IMR-90 (cell line): Measurements from ENCODE around the gene TTC23. TPM values are rescaled to one million over a fixed set of nuclear protein-coding genes. Genes with fewer than 3 reads are reported as not detected.

Source experiments
- ATAC-seq: fragments of 200-7000 bp; cut with Tn5 transposase; 2 replicates; pipeline ENCODE4 v1.9.1; 2020; ENCODE audit warnings: low read depth, mild to moderate bottlenecking, moderate library complexity
- BruUV-seq: library from RNA; stranded (reverse); fragments of 400-500 nt; replicated peaks from 2 replicates; lab custom pipeline; 2021; lab: Mats Ljungman, UMichigan
- CTCF ChIA-PET: fragments of 300-600 bp; formaldehyde crosslinking; extraction: SDS; loops from one replicate; lab custom pipeline; 2021; ENCODE audit warnings: antibody characterized with exemption; lab: Yijun Ruan, JAX
- POLR2A ChIA-PET: fragments of 300-600 bp; sonication (Branson Sonifier 250); formaldehyde crosslinking; loops from one replicate; lab custom pipeline; 2022; ENCODE audit warnings: antibody characterized with exemption; ENCODE audit not compliant: unreplicated experiment; lab: Charles Lee
- DNase-seq: peaks from one replicate; pipeline ENCODE4 v3.0.0; 2013
- H2AFZ ChIP-seq: replicated peaks from 2 replicates; pipeline ENCODE3; 2013; ENCODE audit warnings: low read length, mild to moderate bottlenecking; ENCODE audit not compliant: poor library complexity
- H2AK5ac ChIP-seq: 2 replicates; pipeline ENCODE4 v1.6.1; 2013; ENCODE audit warnings: low read depth, low read length, inconsistent platforms
- H2AK9ac ChIP-seq: replicated peaks from 2 replicates; pipeline ENCODE3; 2013; ENCODE audit warnings: mild to moderate bottlenecking, low read depth, low read length, moderate library complexity; ENCODE audit not compliant: poor library complexity
- H2BK120ac ChIP-seq: 2 replicates; pipeline ENCODE4 v1.6.1; 2013; ENCODE audit warnings: low read depth, low read length, inconsistent platforms
- H2BK15ac ChIP-seq: 3 replicates; pipeline ENCODE4 v1.6.1; 2013; ENCODE audit warnings: low read depth, low read length, inconsistent platforms
- H2BK20ac ChIP-seq: 2 replicates; pipeline ENCODE4 v1.6.1; 2013; ENCODE audit warnings: low read depth, mild to moderate bottlenecking, inconsistent platforms, low read length, moderate library complexity
- H2BK5ac ChIP-seq: 2 replicates; pipeline ENCODE4 v1.6.1; 2013; ENCODE audit warnings: mild to moderate bottlenecking, low read depth, low read length, inconsistent platforms; ENCODE audit not compliant: poor library complexity, severe bottlenecking
- H3K14ac ChIP-seq: replicated peaks from 2 replicates; pipeline ENCODE4 v1.6.1; 2013; ENCODE audit warnings: low read depth, low read length, inconsistent platforms
- H3K18ac ChIP-seq: 2 replicates; pipeline ENCODE4 v1.6.1; 2013; ENCODE audit warnings: low read depth, low read length, control low read depth
- H3K23ac ChIP-seq: 2 replicates; pipeline ENCODE4 v1.6.1; 2013; ENCODE audit warnings: low read depth, low read length, inconsistent platforms
- H3K27ac ChIP-seq: 2 replicates; pipeline ENCODE4 v1.5.1; 2013; ENCODE audit warnings: mild to moderate bottlenecking, control low read depth, low read length; ENCODE audit not compliant: insufficient read depth
- H3K27me3 ChIP-seq: 2 replicates; pipeline ENCODE4 v1.6.1; 2013; ENCODE audit warnings: low read length; ENCODE audit not compliant: control insufficient read depth, insufficient read depth
- H3K36me3 ChIP-seq: 2 replicates; pipeline ENCODE4 v1.6.1; 2013; ENCODE audit warnings: low read length, mixed read lengths; ENCODE audit not compliant: control insufficient read depth, insufficient read depth
- H3K4ac ChIP-seq: 2 replicates; pipeline ENCODE4 v1.6.1; 2013; ENCODE audit warnings: low read depth, low read length, inconsistent platforms
- H3K4me1 ChIP-seq: 2 replicates; pipeline ENCODE4 v1.6.1; 2013; ENCODE audit warnings: low read length, mixed read lengths; ENCODE audit not compliant: control insufficient read depth, insufficient read depth
- H3K4me2 ChIP-seq: 2 replicates; pipeline ENCODE4 v1.6.1; 2013; ENCODE audit warnings: low read depth, mild to moderate bottlenecking, control low read depth, low read length, moderate library complexity
- H3K4me3 ChIP-seq: 2 replicates; pipeline ENCODE4 v1.5.1; 2013; ENCODE audit warnings: low read depth, mild to moderate bottlenecking, control low read depth, low read length, moderate library complexity; ENCODE audit not compliant: insufficient read depth
- H3K56ac ChIP-seq: 2 replicates; pipeline ENCODE4 v1.6.1; 2013; ENCODE audit warnings: low read length, inconsistent platforms; ENCODE audit not compliant: insufficient read depth; ENCODE audit errors: extremely low read depth
- H3K79me1 ChIP-seq, 2 experiments: 2 replicates each; pipeline ENCODE4 v1.6.1; 2013; ENCODE audit warnings: low read length in 2 of 2, inconsistent platforms in 1 of 2, low read depth in 1 of 2
- H3K9ac ChIP-seq: 2 replicates; pipeline ENCODE4 v1.6.1; 2013; ENCODE audit warnings: low read depth, low read length, control low read depth
- H3K9me1 ChIP-seq: 2 replicates; pipeline ENCODE4 v1.6.1; 2013; ENCODE audit warnings: low read length, inconsistent platforms; ENCODE audit not compliant: insufficient read depth
- H3K9me3 ChIP-seq: 2 replicates; pipeline ENCODE4 v1.6.1; 2013; ENCODE audit warnings: low read length; ENCODE audit not compliant: control insufficient read depth, insufficient read depth
- H4K20me1 ChIP-seq: 2 replicates; pipeline ENCODE4 v1.6.1; 2013; ENCODE audit warnings: low read length, inconsistent platforms; ENCODE audit not compliant: insufficient read depth
- H4K5ac ChIP-seq: 2 replicates; pipeline ENCODE4 v1.6.1; 2013; ENCODE audit warnings: mild to moderate bottlenecking, low read depth, low read length, control low read depth
- H4K8ac ChIP-seq, 2 experiments: 2 replicates each; pipeline ENCODE4 v1.6.1; 2013; ENCODE audit warnings: low read depth in 2 of 2, low read length in 2 of 2, control low read depth in 1 of 2, inconsistent platforms in 1 of 2
- H4K91ac ChIP-seq: 2 replicates; pipeline ENCODE4 v1.6.1; 2013; ENCODE audit warnings: low read depth, low read length, inconsistent platforms; ENCODE audit not compliant: insufficient read depth
- CEBPB ChIP-seq: IDR thresholded peaks from 2 replicates; pipeline ENCODE4 v1.6.1; 2012; ENCODE audit warnings: low read depth, low read length, improper control_type of control experiment
- RAD21 ChIP-seq: IDR thresholded peaks from 2 replicates; pipeline ENCODE4 v1.6.1; 2012; ENCODE audit warnings: low read length, improper control_type of control experiment
- WGBS, 2 experiments: methylation state at CpG; one replicate each; pipeline versions ENCODE4 v1.1.5 to v1.1.7; 2013; ENCODE audit warnings: missing lambda C conversion rate in 2 of 2; ENCODE audit not compliant: insufficient read length in 1 of 2; ENCODE audit errors: extremely low coverage in 2 of 2; 5-methylcytosine and 5-hydroxymethylcytosine counted together
- dilution Hi-C: fragments of 300-500 bp; cut with HindIII; formaldehyde crosslinking; loops from one replicate; pipeline ENCODE4 v1.14.3; 2018; ENCODE audit warnings: low sequenced_read_pairs; ENCODE audit not compliant: unreplicated experiment
- in situ Hi-C: fragments of 300-500 bp; cut with MboI; formaldehyde crosslinking; loops from 3 replicates; pipeline ENCODE4 v1.14.3; 2019; ENCODE audit warnings: low sequenced_read_pairs, inconsistent platforms, mixed read lengths
- intact Hi-C: fragments of 100-400 bp; cut with micrococcal nuclease; formaldehyde crosslinking; loops from 2 replicates; pipeline ENCODE4 v1.10.0; 2022
- polyA plus RNA-seq, 3 experiments: library from polyadenylated mRNA; depleted of rRNA; stranded (reverse); fragments of >200 nt; gene quantifications; 2 replicates each; pipeline ENCODE4 v1.2.3, GENCODE V29; 2012; ENCODE audit warnings: low replicate concordance in 1 of 3
- total RNA-seq: library from RNA; depleted of rRNA; stranded (reverse); fragments of >200 nt; gene quantifications from 2 replicates; pipeline ENCODE4 v1.2.3, GENCODE V29; 2012
- TF ChIP-seq, protein P1 (sequence below): fragments of 150-350 bp; IDR thresholded peaks from 2 replicates; pipeline ENCODE4 v1.6.1; 2017; ENCODE audit warnings: mild to moderate bottlenecking, antibody characterized with exemption, low read length, low read depth

TTC23 gene
- total and polyA plus RNA-seq, 2 of the 4 experiments (the other 2 are of a cell fraction) = 7.8 to 29.8 TPM

DNA sequence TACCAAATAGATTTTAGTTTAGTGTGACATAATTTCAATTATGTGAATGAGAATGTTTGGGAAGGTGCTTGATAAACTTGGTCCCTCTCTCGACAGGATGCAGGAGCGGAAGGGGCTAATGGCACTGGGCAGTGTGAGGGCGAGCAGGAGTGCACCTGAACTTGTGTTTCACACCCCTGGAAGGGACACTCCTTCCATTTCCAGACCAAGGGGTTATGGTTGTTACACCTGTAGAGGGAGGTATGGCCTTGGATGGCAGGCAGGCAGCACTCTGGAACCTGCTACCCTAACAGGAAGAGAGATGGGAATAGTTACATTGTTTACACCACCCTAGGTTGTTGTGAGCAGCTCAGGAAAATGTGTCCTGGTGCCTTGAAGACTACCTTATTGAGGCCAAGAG lies 122.5 kb downstream of the TTC23 start:
- no CpG with 5 or more reads among the region's 3 CpGs for WGBS, 2 experiments
- peaks cover 5 to 25% of the 10 kb centered on the region in 2 experiments; a peak in 3 of 4 replicates for H3K79me1 ChIP-seq
- CTCF ChIA-PET = no interaction called here
- no peak overlapping the region for H3K14ac ChIP-seq
- H3K36me3 ChIP-seq = peaks cover 7% of the 10 kb centered on the region
- no peak overlapping the region for H2BK120ac ChIP-seq
- no peak overlapping the region for H4K5ac ChIP-seq
- H3K27ac ChIP-seq = no peak overlapping the region
- H3K4me3 ChIP-seq = no peak overlapping the region
- H2AK5ac ChIP-seq = no peak overlapping the region
- no peak overlapping the region for H3K9ac ChIP-seq
- H4K20me1 ChIP-seq = no peaks in the 10 kb centered on the region; the same call in 1 of the 2 replicates
- no peak overlapping the region for H2BK15ac ChIP-seq
- no peak overlapping the region for H2BK5ac ChIP-seq
- DNase-seq = no peak
- no peak overlapping the region for H2AFZ ChIP-seq
- no peak overlapping the region for H3K56ac ChIP-seq
- no peak overlapping the region for H4K8ac ChIP-seq
- H3K4me1 ChIP-seq = peaks cover 14% of the 10 kb centered on the region
- BruUV-seq = no TSS peak
- no peak for ATAC-seq
- in situ Hi-C loops (no loop called here), intact Hi-C loops (no loop called here), dilution Hi-C loops (no loop called here)
- POLR2A ChIA-PET = no interaction called here
- H3K9me3 ChIP-seq = no peaks in the 10 kb centered on the region
- peak overlapping the region; percentile 17; the same call in 1 of the 2 replicates for H3K4ac ChIP-seq
- no peak overlapping the region for H3K23ac ChIP-seq
- H4K91ac ChIP-seq = no peak overlapping the region
- H3K18ac ChIP-seq = no peak overlapping the region
- H3K4me2 ChIP-seq = no peak overlapping the region
- H3K9me1 ChIP-seq = peaks cover 28% of the 10 kb centered on the region
- no peaks in the 10 kb centered on the region for H3K27me3 ChIP-seq
- no peak overlapping the region for H2AK9ac ChIP-seq
- H2BK20ac ChIP-seq = no peak overlapping the region
- TF ChIP-seq RAD21 (no peak), CEBPB (no peak)
- TF ChIP-seq, protein P1, sequence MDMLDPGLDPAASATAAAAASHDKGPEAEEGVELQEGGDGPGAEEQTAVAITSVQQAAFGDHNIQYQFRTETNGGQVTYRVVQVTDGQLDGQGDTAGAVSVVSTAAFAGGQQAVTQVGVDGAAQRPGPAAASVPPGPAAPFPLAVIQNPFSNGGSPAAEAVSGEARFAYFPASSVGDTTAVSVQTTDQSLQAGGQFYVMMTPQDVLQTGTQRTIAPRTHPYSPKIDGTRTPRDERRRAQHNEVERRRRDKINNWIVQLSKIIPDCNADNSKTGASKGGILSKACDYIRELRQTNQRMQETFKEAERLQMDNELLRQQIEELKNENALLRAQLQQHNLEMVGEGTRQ = no peak
